PC-9 (cell line): ENCODE data around the gene BRI3. TPM values are rescaled to one million over a fixed set of nuclear protein-coding genes. Genes with fewer than 3 reads are reported as not detected.
A peak's percentile ranks its signal among the peaks of the same experiment; 100 is the strongest.

Experiments
- BruUV-seq: library from RNA; stranded (reverse); fragments of 400-500 nt; replicated peaks from 2 replicates; lab custom pipeline; 2021; lab: Mats Ljungman, UMichigan
- CTCF ChIA-PET: fragments of 300-600 bp; sonication (Branson Sonifier 250); formaldehyde crosslinking; loops from one replicate; lab custom pipeline; 2022; ENCODE audit warnings: antibody characterized with exemption; lab: Charles Lee
- POLR2A ChIA-PET: fragments of 300-600 bp; sonication (Branson Sonifier 250); formaldehyde crosslinking; loops from one replicate; lab custom pipeline; 2022; ENCODE audit warnings: antibody characterized with exemption; ENCODE audit not compliant: unreplicated experiment; lab: Charles Lee
- DNase-seq, 2 experiments: peaks; one replicate each; pipeline versions ENCODE4 v3.0.0 to v3.0.0-alpha.2; 2015 to 2022; ENCODE audit warnings: mixed read lengths in 1 of 2
- H2AFZ ChIP-seq: fragments of 200-600 bp; sonication (generic); 2 replicates; pipeline ENCODE4 v1.8.1; 2017; ENCODE audit warnings: antibody characterized with exemption
- H3F3A ChIP-seq: fragments of 200-600 bp; sonication (generic); 2 replicates; pipeline ENCODE4 v1.8.1; 2017; ENCODE audit warnings: antibody characterized with exemption, mild to moderate bottlenecking, low read depth; ENCODE audit not compliant: insufficient read depth
- H3K27ac ChIP-seq: fragments of 200-600 bp; sonication (generic); 2 replicates; pipeline ENCODE4 v1.6.1; 2016; ENCODE audit warnings: mixed run types
- H3K27me3 ChIP-seq: fragments of 200-600 bp; sonication (generic); 2 replicates; pipeline ENCODE4 v1.6.1; 2016; ENCODE audit warnings: low read depth, mixed run types; ENCODE audit not compliant: insufficient read depth
- H3K36me3 ChIP-seq: fragments of 200-600 bp; sonication (generic); 2 replicates; pipeline ENCODE4 v1.6.1; 2016; ENCODE audit warnings: low read depth, mixed run types
- H3K4me1 ChIP-seq: fragments of 200-600 bp; sonication (generic); replicated peaks from 2 replicates; pipeline ENCODE4 v1.6.1; 2016; ENCODE audit warnings: mixed run types; ENCODE audit not compliant: insufficient read depth
- H3K4me2 ChIP-seq: fragments of 200-600 bp; sonication (generic); 2 replicates; pipeline ENCODE4 v1.6.1; 2017; ENCODE audit warnings: mixed run types
- H3K4me3 ChIP-seq: fragments of 200-600 bp; sonication (generic); 2 replicates; pipeline ENCODE4 v1.6.1; 2016; ENCODE audit warnings: mixed run types
- H3K79me2 ChIP-seq: fragments of 200-600 bp; sonication (generic); 2 replicates; pipeline ENCODE4 v1.6.1; 2017; ENCODE audit warnings: low read depth, mixed run types
- H3K9me2 ChIP-seq: fragments of 200-600 bp; sonication (generic); 2 replicates; pipeline ENCODE4 v1.8.1; 2017; ENCODE audit warnings: mild to moderate bottlenecking; ENCODE audit not compliant: insufficient read depth
- H3K9me3 ChIP-seq: fragments of 200-600 bp; sonication (generic); 2 replicates; pipeline ENCODE4 v1.8.1; 2016; ENCODE audit warnings: low read depth; ENCODE audit not compliant: insufficient read depth
- H4K20me1 ChIP-seq: fragments of 200-600 bp; sonication (generic); 2 replicates; pipeline ENCODE4 v1.8.1; 2017; ENCODE audit not compliant: insufficient read depth
- EZH2 ChIP-seq: fragments of 200-600 bp; sonication (generic); IDR thresholded peaks from 2 replicates; pipeline ENCODE4 v1.8.0; 2017; ENCODE audit warnings: antibody characterized with exemption, low read depth
- intact Hi-C: fragments of 100-400 bp; cut with micrococcal nuclease; formaldehyde crosslinking; loops from one replicate; pipeline ENCODE4 v1.10.0; 2022; ENCODE audit not compliant: unreplicated experiment
- total RNA-seq: library from RNA; stranded (reverse); gene quantifications from 2 replicates; pipeline ENCODE4 v1.2.3, GENCODE V29; 2021
- TF ChIP-seq, protein P1 (sequence below): fragments of 200-600 bp; sonication (generic); conservative IDR thresholded peaks from 2 replicates; pipeline ENCODE4 v1.6.1; 2017; ENCODE audit warnings: mixed run types, antibody characterized with exemption, mild to moderate bottlenecking, moderate library complexity

BRI3 gene
- total RNA-seq, 1 experiment from 2014 or later: 255 TPM

GRCh38 chr7:98307971-98308466 is 26.5 kb downstream of the BRI3 start:
- no peaks in the 10 kb centered on the region for H3K4me1 ChIP-seq
- no TSS peak for BruUV-seq
- peaks cover 5% of the 10 kb centered on the region; the same call in 1 of the 2 replicates for H3F3A ChIP-seq
- H3K4me2 ChIP-seq: no peak overlapping the region
- H3K27ac ChIP-seq: no peak overlapping the region
- TF ChIP-seq, protein P1, sequence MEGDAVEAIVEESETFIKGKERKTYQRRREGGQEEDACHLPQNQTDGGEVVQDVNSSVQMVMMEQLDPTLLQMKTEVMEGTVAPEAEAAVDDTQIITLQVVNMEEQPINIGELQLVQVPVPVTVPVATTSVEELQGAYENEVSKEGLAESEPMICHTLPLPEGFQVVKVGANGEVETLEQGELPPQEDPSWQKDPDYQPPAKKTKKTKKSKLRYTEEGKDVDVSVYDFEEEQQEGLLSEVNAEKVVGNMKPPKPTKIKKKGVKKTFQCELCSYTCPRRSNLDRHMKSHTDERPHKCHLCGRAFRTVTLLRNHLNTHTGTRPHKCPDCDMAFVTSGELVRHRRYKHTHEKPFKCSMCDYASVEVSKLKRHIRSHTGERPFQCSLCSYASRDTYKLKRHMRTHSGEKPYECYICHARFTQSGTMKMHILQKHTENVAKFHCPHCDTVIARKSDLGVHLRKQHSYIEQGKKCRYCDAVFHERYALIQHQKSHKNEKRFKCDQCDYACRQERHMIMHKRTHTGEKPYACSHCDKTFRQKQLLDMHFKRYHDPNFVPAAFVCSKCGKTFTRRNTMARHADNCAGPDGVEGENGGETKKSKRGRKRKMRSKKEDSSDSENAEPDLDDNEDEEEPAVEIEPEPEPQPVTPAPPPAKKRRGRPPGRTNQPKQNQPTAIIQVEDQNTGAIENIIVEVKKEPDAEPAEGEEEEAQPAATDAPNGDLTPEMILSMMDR: no peak
- no peak for TF ChIP-seq EZH2
- no peaks in the 10 kb centered on the region for H3K9me3 ChIP-seq
- peaks cover 1% of the 10 kb centered on the region for H4K20me1 ChIP-seq
- intact Hi-C loops: no loop called here
- H3K9me2 ChIP-seq: no peaks in the 10 kb centered on the region
- H3K4me3 ChIP-seq: no peak overlapping the region
- H2AFZ ChIP-seq: no peak overlapping the region
- H3K36me3 ChIP-seq: peaks cover 44% of the 10 kb centered on the region
- ChIA-PET CTCF (no interaction called here), POLR2A (no interaction called here)
- no peaks in the 10 kb centered on the region for H3K79me2 ChIP-seq
- no peak for DNase-seq
- H3K27me3 ChIP-seq: no peaks in the 10 kb centered on the region

DNA sequence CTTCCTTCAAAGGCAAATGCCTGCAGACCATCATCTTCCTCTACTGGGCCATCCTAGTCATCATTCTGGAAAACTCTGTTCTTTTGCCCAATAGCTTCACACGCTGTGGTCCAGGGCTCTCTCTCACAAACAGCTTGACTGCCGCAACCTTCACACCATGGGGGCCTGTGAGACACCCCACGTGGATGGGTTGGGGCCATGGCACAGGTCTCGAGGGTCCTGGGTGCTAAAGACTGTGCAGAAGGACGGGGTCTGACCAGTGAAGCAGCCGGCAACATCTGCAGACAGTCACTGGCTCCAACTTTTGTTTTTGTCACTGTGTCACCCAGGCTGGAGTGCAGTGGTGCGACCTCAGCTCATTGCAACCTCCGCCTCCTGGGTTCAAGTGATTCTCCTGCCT is 28.1 kb downstream of the BRI3 start:
- no peak overlapping the region for H3K4me3 ChIP-seq
- H4K20me1 ChIP-seq: no peaks in the 10 kb centered on the region; the same call in 1 of the 2 replicates
- H3K27ac ChIP-seq: no peak overlapping the region
- H3K36me3 ChIP-seq: peaks cover 43% of the 10 kb centered on the region
- intact Hi-C loops: no loop called here
- no peaks in the 10 kb centered on the region for H3K4me1 ChIP-seq
- H3K4me2 ChIP-seq: no peak overlapping the region
- no peaks in the 10 kb centered on the region for H3K9me2 ChIP-seq
- H2AFZ ChIP-seq: no peak overlapping the region
- peaks cover 10% of the 10 kb centered on the region; the same call in 1 of the 2 replicates for H3F3A ChIP-seq
- ChIA-PET CTCF (no interaction called here), POLR2A (no interaction called here)
- no peak for TF ChIP-seq EZH2
- TF ChIP-seq, protein P1: no peak
- no peaks in the 10 kb centered on the region for H3K79me2 ChIP-seq
- DNase-seq: no peak
- no peaks in the 10 kb centered on the region for H3K27me3 ChIP-seq
- H3K9me3 ChIP-seq: no peaks in the 10 kb centered on the region
- BruUV-seq: TSS peak; percentile 2

DNA sequence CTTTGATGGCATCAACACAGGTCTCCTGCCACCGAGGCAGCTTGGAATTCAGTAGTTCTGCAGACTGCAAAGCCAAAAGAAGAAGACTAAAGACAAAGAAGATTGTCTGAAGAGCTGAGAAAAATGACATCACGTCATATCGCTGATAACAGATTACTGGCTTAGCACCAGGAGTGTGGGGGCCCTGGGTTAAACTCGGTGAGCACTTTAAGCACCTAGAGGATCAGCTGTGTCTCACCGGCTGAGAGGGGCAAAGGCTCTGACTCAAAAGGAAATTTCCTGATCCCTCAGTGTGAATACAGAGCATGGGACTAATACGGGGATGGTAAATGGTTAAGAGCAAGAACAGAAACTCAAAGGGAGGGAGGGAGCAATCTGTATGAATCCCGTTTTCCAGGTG is 30.7 kb downstream of the BRI3 start:
- 0 out of 2 replicates have a peak, but pooled peaks cover 4% of the 10 kb centered on the region for H3K79me2 ChIP-seq
- no peaks in the 10 kb centered on the region for H3K9me3 ChIP-seq
- no peaks in the 10 kb centered on the region; the same call in 1 of the 2 replicates for H4K20me1 ChIP-seq
- no TSS peak for BruUV-seq
- intact Hi-C loops: no loop called here
- no peaks in the 10 kb centered on the region for H3K27me3 ChIP-seq
- no peak for DNase-seq
- TF ChIP-seq EZH2: no peak
- TF ChIP-seq, protein P1: no peak
- ChIA-PET CTCF (no interaction called here), POLR2A (interaction anchor here (0.6 kb wide), 1 partner anchor 170 kb away, joined by 4 read pairs; no protein-coding TSS in a partner anchor)
- no peak overlapping the region for H2AFZ ChIP-seq
- no peak overlapping the region for H3K27ac ChIP-seq
- no peaks in the 10 kb centered on the region for H3K9me2 ChIP-seq
- H3K4me3 ChIP-seq: no peak overlapping the region
- H3K4me2 ChIP-seq: no peak overlapping the region
- peaks cover 44% of the 10 kb centered on the region for H3K36me3 ChIP-seq
- peaks cover 9% of the 10 kb centered on the region; the same call in 1 of the 2 replicates for H3F3A ChIP-seq
- H3K4me1 ChIP-seq: no peaks in the 10 kb centered on the region
